ENCODE measurements around the gene RSBN1L. TPM values are rescaled to one million over a fixed set of nuclear protein-coding genes. Genes with fewer than 3 reads are reported as not detected.

RSBN1L gene
- total and polyA plus RNA-seq, 2 donors (not counting 3 experiments of a cell fraction or from before 2014, with no cell fraction given), result 3.0 to 13.1 TPM

- no peaks in the 10 kb centered on the region for H3K36me3 ChIP-seq (ENCODE audit: control insufficient read depth in 2 of 2, extremely low read depth in 1 of 2, insufficient read depth in 2 of 2, low read length in 2 of 2)
- peaks cover 20% of the 10 kb centered on the region for H3K4me1 ChIP-seq (ENCODE audit: control insufficient read depth, extremely low read depth, insufficient read depth, low read length)
- TF ChIP-seq MYC (IDR thresholded peaks at IDR 0.05; ENCODE audit: low read depth, low read length) (no peak), GATA2 (IDR thresholded peaks at IDR 0.05; ENCODE audit: insufficient read depth, insufficient read length, low read depth, low read length) (no peak), EZH2 (IDR thresholded peaks at IDR 0.05; ENCODE audit: borderline replicate concordance, low read depth, low read length, severe bottlenecking) (no peak), MAX (IDR thresholded peaks at IDR 0.05; ENCODE audit: insufficient read depth, insufficient read length) (no peak), POLR2A (IDR thresholded peaks at IDR 0.05; ENCODE audit: low read depth, low read length) (no peak), FOS (IDR thresholded peaks at IDR 0.05; ENCODE audit: borderline replicate concordance, insufficient read depth, low read length) (no peak), JUN (IDR thresholded peaks at IDR 0.05; ENCODE audit: borderline replicate concordance, insufficient read depth, insufficient read length, low read depth) (no peak), POLR2AphosphoS5 (IDR thresholded peaks at IDR 0.05; ENCODE audit: insufficient read depth, low read depth, low read length) (no peak), CTCF (IDR thresholded peaks at IDR 0.05; ENCODE audit: extremely low read depth in 1 of 2, insufficient read depth in 1 of 2, low read depth in 1 of 2, low read length in 2 of 2) (no peak)
- peaks cover 28% of the 10 kb centered on the region for H3K79me2 ChIP-seq (ENCODE audit: control insufficient read depth, insufficient read depth, low read length)
- H3K4me2 ChIP-seq (ENCODE audit: insufficient read depth, low read length), result peak overlapping the region; percentile 83
- no peaks in the 10 kb centered on the region for H3K9me1 ChIP-seq (replicated peaks; ENCODE audit: control insufficient read depth, extremely low read depth, insufficient read depth, low read length)
- FAIRE-seq, result no peak
- intact Hi-C loops (cut with micrococcal nuclease), result loop anchor here (5.0 kb wide), 2 partner anchors 100 to 260 kb away; partner anchors contain the start of genes PTPN12 and RSBN1L
- dilution Hi-C loops (cut with MboI; ENCODE audit: extremely low pct_ligation_motif_present, low sequenced_read_pairs), result no loop called here
- H3K4me3 ChIP-seq (replicated peaks in 1 of 3; ENCODE audit: insufficient read depth in 1 of 3, low read depth in 1 of 3, low read length in 3 of 3), result peak overlapping the region in 2 of 3 experiments; percentile 90 to 94
- ChIA-PET CTCF (no interaction called here), POLR2A (no interaction called here)
- BruUV-seq (replicated peaks), result no TSS peak
- H4K20me1 ChIP-seq (replicated peaks; ENCODE audit: control insufficient read depth, extremely low read depth, insufficient read depth, low read length), result no peaks in the 10 kb centered on the region
- H3K27me3 ChIP-seq (ENCODE audit: control insufficient read depth in 2 of 2, insufficient read depth in 2 of 2, low read length in 2 of 2), result no peaks in the 10 kb centered on the region
- no peaks in the 10 kb centered on the region for H3K9me3 ChIP-seq (replicated peaks; ENCODE audit: control insufficient read depth, insufficient read depth, low read length)
- no peak overlapping the region for H2AFZ ChIP-seq (ENCODE audit: low read depth, low read length)
- no peak for DNase-seq (ENCODE audit: low read depth, low spot score)
- no peak overlapping the region for H3K27ac ChIP-seq (ENCODE audit: insufficient read depth, low read depth, low read length)
- no peak overlapping the region for H3K9ac ChIP-seq (replicated peaks; ENCODE audit: extremely low read depth, insufficient read depth, low read length)
These were observed 100.7 kb downstream of the RSBN1L start for GRCh38 chr7:77796960-77797359.
